ENCODE measurements around the gene LIN54.
A peak's percentile ranks its signal among the peaks of the same experiment; 100 is the strongest.
"Not testable (repeated sequence)": the region's sequence is repeated elsewhere in the genome, so short reads cannot be mapped to it uniquely, and the experiment has no call there.

LIN54 gene

DNA sequence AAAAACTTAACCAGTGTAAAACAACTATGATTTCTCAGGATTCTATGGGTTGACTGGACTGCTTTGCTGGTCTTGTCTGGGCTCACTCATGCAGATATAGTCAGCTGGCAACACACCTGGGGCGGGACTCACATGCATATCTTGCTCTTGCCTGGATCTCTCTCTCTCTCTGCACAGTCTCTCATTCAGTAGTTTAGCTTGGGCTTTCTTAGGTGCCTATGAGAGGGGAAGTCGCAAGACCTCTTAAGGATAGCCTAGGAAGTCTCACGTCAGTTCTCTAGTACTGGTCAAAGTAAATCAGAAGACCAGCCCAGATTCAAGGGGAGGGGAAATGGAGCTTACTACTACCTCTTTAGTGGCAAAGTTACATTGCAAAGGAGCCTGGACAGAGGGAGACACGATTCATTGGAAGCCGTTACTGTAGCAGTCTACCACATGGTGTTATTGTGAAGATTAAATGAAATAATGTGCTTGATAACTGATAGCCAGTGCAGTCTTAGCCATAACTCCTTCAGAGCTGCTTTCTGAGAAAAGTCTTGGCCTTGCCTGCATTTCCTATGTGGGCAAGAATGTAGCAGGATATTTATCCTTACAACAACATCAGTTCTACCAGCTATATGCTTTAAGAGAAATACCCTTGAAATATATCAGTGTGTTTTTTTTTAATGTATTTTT is 26.5 kb upstream of the LIN54 start:
- no peak overlapping the region for H3K27ac ChIP-seq
- POLR2A ChIA-PET (ENCODE audit: low non-redundant PET) = interaction anchor here (0.6 kb wide), 1 partner anchor 149 kb away, joined by 3 read pairs; no protein-coding TSS in a partner anchor
- CTCF ChIA-PET = interaction anchor here (0.5 kb wide), 1 partner anchor 1492 kb away, joined by 5 read pairs; no protein-coding TSS in a partner anchor
- DNase-seq (ENCODE audit: low spot score) = no peak
- TF ChIP-seq, protein P1, sequence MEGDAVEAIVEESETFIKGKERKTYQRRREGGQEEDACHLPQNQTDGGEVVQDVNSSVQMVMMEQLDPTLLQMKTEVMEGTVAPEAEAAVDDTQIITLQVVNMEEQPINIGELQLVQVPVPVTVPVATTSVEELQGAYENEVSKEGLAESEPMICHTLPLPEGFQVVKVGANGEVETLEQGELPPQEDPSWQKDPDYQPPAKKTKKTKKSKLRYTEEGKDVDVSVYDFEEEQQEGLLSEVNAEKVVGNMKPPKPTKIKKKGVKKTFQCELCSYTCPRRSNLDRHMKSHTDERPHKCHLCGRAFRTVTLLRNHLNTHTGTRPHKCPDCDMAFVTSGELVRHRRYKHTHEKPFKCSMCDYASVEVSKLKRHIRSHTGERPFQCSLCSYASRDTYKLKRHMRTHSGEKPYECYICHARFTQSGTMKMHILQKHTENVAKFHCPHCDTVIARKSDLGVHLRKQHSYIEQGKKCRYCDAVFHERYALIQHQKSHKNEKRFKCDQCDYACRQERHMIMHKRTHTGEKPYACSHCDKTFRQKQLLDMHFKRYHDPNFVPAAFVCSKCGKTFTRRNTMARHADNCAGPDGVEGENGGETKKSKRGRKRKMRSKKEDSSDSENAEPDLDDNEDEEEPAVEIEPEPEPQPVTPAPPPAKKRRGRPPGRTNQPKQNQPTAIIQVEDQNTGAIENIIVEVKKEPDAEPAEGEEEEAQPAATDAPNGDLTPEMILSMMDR (conservative IDR thresholded peaks at IDR 0.05; ENCODE audit: low read depth) = no peak

DNA sequence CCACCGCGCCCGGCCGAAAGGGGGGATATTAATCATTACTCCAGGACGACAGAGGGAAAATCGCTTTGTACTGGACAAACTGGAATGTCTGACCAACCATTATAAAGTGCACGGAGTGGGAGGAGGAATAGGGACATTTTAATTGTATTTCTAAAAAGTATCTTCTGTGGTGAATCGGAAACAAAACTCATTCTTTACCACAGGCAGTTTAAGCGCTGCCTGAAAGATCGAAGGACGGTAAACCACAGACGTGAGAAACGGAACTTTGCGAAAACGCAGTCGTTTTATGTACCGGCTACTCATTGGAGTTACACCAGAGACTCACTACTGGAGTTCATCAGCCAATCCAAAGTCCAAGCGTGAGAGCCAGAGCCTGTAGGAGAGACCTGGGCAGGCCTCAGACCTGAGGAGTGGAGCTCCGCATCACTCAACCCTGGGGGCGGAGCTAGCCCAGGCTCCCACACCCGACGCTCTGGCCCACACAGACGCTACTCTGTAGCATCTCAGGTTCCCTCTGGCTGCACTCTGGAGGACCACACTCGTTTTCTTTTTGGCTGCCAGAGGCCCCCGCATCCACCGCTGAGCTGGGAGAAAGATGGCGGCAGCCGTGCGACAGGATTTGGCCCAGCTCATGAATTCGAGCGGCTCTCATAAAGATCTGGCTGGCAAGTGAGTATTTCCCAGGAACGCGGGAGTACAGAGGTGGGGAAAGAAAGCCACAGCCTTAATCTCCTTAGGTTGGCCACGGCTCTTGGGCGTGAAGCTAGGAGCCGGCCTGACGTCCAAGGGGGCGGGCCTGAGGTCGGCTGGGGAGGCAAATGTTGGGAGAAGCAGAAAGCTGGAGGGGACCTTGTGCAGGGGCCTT is 24.2 kb upstream of the LIN54 start, which contains the start of gene COPS4:
TSS of gene COPS4 (plus strand) at position 554 of the 865 bp plus-strand sequence. CDS start at position 596, 42 bp downstream.
- CTCF ChIA-PET = interaction anchor here (0.8 to 1.3 kb wide), 2 partner anchors 79 to 225 kb away, joined by 3 to 6 read pairs; partner anchors contain the start of gene PLAC8
- H3K27ac ChIP-seq = peak within 1 kb of the TSS; percentile 97
- TF ChIP-seq, protein P1 (conservative IDR thresholded peaks at IDR 0.05; ENCODE audit: low read depth) = no peak
- peak; percentile 97 for DNase-seq (ENCODE audit: low spot score)
- POLR2A ChIA-PET (ENCODE audit: low non-redundant PET) = interaction anchor here (0.6 to 1.1 kb wide), 5 partner anchors 22 to 169 kb away, joined by 3 to 9 read pairs (median 4); no protein-coding TSS in a partner anchor

DNA sequence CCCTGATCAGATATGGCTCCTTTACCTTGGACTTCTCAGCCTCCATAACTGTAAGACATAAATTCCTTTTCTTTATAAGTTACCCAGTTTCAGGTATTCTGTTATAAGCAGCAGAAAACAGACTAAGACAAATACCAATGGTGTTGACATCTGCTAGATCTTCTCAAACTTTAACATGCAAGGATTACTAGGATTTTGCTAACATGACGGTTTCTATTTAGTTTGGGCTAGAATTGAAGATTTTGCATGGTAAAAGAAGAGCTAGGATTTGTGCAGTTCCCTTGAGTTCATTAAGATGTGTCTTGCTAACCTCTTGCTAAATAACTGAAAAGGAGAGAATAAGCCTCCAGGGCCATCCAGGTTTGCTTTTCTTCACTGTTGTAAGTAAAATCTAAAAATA is 19.1 kb upstream of the LIN54 start:
- ChIA-PET POLR2A (ENCODE audit: low non-redundant PET) (no interaction called here), CTCF (no interaction called here)
- TF ChIP-seq, protein P1 (conservative IDR thresholded peaks at IDR 0.05; ENCODE audit: low read depth) = no peak
- no peak overlapping the region for H3K27ac ChIP-seq
- no peak for DNase-seq (ENCODE audit: low spot score)

DNA sequence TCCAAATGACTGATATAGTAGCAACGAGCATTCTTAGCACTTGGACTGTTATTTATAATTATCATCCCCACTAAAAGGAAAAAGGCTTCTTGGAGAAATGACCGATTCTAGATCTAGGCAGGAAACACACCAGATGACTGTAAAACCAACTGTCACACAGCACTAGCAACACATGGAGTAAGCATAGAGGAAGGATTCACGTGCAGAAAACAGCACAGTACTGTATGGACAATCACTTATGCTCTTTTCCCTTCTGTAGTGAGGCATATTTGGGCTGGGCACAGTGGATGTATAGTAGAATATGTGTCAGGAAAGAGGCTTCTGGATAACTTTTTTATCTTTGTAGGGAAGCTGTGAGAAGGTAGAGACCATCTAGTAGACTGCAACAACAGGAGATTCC is 18.4 kb upstream of the LIN54 start:
- TF ChIP-seq, protein P1 (conservative IDR thresholded peaks at IDR 0.05; ENCODE audit: low read depth) = no peak
- CTCF ChIA-PET = no interaction called here
- H3K27ac ChIP-seq = no peak overlapping the region
- POLR2A ChIA-PET (ENCODE audit: low non-redundant PET) = no interaction called here
- no peak for DNase-seq (ENCODE audit: low spot score)

DNA sequence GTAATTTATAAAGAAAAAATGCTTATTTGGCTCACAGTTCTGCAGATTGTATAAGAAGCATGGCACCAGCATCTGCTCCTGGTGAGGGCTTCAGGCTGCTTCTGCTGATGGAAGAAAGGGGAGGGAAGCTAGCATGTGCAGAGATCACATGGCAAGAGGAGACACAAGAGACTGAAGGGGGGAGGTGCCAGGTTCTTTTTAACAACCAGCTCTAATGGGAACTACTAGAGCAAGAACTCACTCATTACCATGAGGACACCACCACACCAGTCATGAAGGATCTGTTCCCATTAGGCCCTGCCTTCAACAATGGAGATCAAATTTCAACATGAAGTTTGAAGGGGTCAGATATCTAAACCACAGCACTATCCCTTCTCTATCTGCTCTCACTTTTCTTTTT is 14.9 kb upstream of the LIN54 start:
- ChIA-PET CTCF (no interaction called here), POLR2A (ENCODE audit: low non-redundant PET) (no interaction called here)

DNA sequence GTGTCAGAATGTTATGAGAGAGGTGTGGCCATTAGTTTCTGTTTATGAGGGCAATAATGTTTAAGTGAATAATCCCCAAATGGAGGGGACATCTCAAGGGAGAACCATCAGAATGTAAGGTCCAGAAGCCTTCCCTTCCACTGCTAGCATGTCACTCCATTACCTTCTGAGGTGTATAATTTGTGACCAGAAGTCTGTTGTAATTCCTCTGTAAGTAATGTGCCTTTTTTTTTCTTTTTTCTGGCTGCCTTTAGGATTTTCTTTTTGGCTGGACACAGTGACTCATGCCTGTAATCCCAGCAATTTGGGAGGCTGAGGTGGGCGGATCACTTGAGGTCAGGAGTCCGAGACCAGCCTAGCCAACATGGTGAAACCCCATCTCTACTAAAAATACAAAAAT is 13.6 kb upstream of the LIN54 start:
- ChIA-PET CTCF (no interaction called here), POLR2A (ENCODE audit: low non-redundant PET) (no interaction called here)
- no peak for DNase-seq (ENCODE audit: low spot score)
- H3K27ac ChIP-seq = no peak overlapping the region
- TF ChIP-seq, protein P1 (conservative IDR thresholded peaks at IDR 0.05; ENCODE audit: low read depth) = no peak

More for the DNA sequence above, 14.9 kb upstream of the LIN54 start:
- TF ChIP-seq, protein P1 (conservative IDR thresholded peaks at IDR 0.05; ENCODE audit: low read depth) = no peak
- H3K27ac ChIP-seq = no peak overlapping the region
- no peak for DNase-seq (ENCODE audit: low spot score)

DNA sequence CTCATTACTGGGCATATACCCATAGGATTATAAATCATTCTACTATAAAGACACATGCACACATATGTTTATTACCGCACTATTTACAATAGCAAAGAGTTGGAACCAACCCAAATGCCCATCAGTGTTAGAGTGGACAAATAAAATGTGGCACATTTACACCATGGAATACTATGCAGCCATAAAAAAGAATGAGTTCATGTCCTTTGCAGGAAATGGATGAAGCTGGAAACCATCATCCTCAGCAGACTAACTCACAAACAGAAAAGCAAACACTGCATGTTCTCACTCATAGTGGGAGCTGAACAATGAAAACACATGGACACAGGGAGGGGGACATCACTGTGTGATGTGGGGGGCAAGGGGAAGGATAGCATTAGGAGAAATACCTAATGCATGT is 13.0 kb upstream of the LIN54 start:
- DNase-seq (ENCODE audit: low spot score); H3K27ac ChIP-seq; POLR2A ChIA-PET (ENCODE audit: low non-redundant PET); CTCF ChIA-PET: not testable (repeated sequence)
